ENCODE results near the gene TNP2. TPM values are rescaled to one million over a fixed set of nuclear protein-coding genes. Genes with fewer than 3 reads are reported as not detected.

TNP2 gene
- total RNA-seq, 4 donors from 2014 or later = not detected

DNA sequence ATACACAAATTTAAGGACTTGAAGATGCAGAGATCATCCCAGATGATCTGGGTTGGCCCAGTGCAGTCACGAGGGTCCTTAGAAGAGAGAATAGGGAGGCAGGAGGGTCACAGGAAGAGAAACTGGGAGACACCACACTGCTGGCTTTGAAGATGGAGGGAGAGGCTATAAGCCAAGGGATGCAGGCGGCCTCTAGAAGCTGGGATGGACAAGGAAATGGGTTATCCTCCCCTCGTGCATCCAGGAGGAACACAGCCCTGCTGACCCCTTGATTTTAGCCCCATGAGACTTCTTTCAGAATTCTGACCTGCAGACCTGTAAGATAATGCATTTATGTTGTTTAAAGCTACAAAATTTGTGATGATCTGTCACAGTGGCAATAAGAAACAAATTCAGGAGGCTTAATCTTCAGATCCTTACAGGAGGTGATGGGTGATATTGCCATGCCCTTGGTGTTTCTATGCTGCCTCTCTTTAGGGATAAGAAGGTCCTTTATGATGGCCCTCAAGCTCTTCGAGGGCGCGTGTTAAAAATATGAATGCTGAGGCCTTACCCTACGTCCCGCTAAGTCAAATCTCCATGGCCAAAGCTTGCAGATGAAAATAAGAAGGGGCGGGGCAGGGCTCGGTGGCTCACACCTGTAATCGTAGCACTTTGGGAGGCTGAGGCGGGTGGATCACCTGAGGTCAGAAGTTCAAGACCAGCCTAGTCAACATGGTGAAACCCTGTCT is 8.6 kb upstream of the TNP2 start:
- TF ChIP-seq, protein P1, sequence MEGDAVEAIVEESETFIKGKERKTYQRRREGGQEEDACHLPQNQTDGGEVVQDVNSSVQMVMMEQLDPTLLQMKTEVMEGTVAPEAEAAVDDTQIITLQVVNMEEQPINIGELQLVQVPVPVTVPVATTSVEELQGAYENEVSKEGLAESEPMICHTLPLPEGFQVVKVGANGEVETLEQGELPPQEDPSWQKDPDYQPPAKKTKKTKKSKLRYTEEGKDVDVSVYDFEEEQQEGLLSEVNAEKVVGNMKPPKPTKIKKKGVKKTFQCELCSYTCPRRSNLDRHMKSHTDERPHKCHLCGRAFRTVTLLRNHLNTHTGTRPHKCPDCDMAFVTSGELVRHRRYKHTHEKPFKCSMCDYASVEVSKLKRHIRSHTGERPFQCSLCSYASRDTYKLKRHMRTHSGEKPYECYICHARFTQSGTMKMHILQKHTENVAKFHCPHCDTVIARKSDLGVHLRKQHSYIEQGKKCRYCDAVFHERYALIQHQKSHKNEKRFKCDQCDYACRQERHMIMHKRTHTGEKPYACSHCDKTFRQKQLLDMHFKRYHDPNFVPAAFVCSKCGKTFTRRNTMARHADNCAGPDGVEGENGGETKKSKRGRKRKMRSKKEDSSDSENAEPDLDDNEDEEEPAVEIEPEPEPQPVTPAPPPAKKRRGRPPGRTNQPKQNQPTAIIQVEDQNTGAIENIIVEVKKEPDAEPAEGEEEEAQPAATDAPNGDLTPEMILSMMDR (IDR thresholded peaks at IDR 0.05 in 4 of 5, conservative IDR thresholded peaks at IDR 0.05 in 1 of 5) = no peak
- no peak for TF ChIP-seq POLR2A (IDR thresholded peaks at IDR 0.05)
- no peak for ATAC-seq
- no peaks in the 10 kb centered on the region for H3K36me3 ChIP-seq
- no peaks in the 10 kb centered on the region for H3K9me3 ChIP-seq
- intact Hi-C loops (cut with DNase I; ENCODE audit: low total_unique reads) = no loop called here
- no peaks in the 10 kb centered on the region for H3K27me3 ChIP-seq
- no peak for DNase-seq
- H3K27ac ChIP-seq = no peak overlapping the region
- in situ Hi-C loops (cut with MboI; ENCODE audit: low sequenced_read_pairs in 4 of 4) = no loop called here
- no peak overlapping the region for H3K4me3 ChIP-seq
- H3K4me1 ChIP-seq = no peaks in the 10 kb centered on the region

DNA sequence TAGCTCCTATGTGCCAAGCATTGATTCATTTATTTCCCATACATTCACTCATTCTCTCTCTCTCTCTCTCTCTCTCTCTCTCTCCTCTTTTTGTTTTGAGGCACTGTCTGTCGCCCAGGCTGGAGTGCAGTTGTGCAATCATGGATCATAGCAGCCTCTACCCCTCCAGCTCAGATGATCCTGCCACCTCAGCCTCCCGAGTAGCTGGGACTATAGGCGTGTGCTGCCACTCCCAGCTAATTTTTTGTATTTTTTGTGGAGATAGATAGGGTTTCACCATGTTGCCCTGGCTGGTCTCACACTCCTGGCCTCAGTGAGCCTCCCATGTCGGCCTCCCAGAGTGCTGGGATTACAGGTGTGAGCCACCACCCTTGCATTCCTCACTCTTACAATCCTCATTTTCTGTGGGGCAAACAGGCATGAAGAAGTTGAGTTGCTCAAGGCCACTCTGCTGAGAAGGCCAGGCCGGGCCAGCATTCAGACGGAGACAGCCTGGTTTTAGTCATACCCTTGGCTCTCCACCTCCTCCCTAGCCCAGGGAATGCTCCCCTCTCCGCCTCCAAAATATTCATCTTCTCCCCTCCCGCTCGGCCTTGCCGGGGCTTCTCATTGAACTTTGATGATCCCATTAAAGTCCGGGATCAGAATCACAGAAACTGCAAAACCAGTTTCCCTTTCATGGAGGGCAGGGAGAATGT is 7.9 kb upstream of the TNP2 start:
- no peaks in the 10 kb centered on the region for H3K9me3 ChIP-seq
- intact Hi-C loops (cut with DNase I; ENCODE audit: low total_unique reads) = no loop called here
- TF ChIP-seq POLR2A (IDR thresholded peaks at IDR 0.05) = no peak
- TF ChIP-seq, protein P1 (IDR thresholded peaks at IDR 0.05 in 4 of 5, conservative IDR thresholded peaks at IDR 0.05 in 1 of 5) = no peak
- ATAC-seq (no peak), DNase-seq (no peak)
- no peak overlapping the region for H3K4me3 ChIP-seq
- H3K36me3 ChIP-seq = no peaks in the 10 kb centered on the region
- H3K27me3 ChIP-seq = no peaks in the 10 kb centered on the region
- no peaks in the 10 kb centered on the region for H3K4me1 ChIP-seq
- in situ Hi-C loops (cut with MboI; ENCODE audit: low sequenced_read_pairs in 4 of 4) = no loop called here
- H3K27ac ChIP-seq = no peak overlapping the region

DNA sequence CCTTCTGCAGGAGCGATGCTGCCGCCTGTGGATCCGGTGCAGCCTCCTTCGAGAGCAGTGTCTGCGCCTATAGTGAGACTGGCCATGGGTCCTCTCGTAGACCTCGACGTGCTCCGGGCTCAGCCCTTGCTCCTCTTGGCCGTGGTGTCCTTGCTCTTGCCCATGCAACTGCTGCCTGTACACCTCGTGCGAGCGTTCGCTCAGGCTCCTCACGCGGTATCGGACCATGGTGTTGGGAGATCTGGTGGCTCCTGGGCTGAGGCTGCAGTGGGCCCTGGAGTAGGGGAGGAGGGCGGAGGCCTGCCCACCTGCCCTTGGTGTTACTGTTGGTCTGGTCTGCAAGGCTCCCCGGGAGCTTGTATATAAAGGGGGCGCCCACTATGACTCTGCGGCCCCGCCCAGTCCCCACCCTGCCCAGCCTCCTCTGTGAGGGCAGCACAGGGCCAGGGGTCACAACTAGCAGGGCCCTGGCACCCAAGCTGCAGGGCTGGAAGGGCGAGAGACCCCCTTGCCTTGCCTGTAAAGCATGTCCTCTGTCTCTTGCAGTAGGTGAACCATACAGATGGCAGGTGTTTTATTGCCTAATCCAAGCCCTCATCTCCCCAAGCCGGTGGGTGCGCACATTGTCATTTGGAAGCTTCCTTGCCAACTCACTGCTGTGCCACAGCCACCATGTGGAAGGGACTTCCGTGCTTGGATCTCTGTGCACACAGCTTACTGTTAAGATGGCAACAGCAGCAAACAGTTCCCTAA is 7.2 kb upstream of the TNP2 start, which contains the start of gene PRM2:
Gene PRM2, minus strand, starts transcription at position 338 of the 753 bp plus-strand sequence. Its CDS starts 110 bp downstream, at position 228.
- H3K27ac ChIP-seq = no peak within 1 kb of the TSS
- no peak for DNase-seq
- in situ Hi-C loops (cut with MboI; ENCODE audit: low sequenced_read_pairs in 4 of 4) (no loop called here), intact Hi-C loops (cut with DNase I; ENCODE audit: low total_unique reads) (no loop called here)
- ATAC-seq = no peak
- H3K36me3 ChIP-seq = no peaks in the 10 kb centered on the region
- H3K9me3 ChIP-seq = no peaks in the 10 kb centered on the region
- H3K27me3 ChIP-seq = no peaks in the 10 kb centered on the region
- no peaks in the 10 kb centered on the region for H3K4me1 ChIP-seq
- no peak for TF ChIP-seq POLR2A (IDR thresholded peaks at IDR 0.05)
- TF ChIP-seq, protein P1 (IDR thresholded peaks at IDR 0.05 in 4 of 5, conservative IDR thresholded peaks at IDR 0.05 in 1 of 5) = no peak
- no peak within 1 kb of the TSS for H3K4me3 ChIP-seq

DNA sequence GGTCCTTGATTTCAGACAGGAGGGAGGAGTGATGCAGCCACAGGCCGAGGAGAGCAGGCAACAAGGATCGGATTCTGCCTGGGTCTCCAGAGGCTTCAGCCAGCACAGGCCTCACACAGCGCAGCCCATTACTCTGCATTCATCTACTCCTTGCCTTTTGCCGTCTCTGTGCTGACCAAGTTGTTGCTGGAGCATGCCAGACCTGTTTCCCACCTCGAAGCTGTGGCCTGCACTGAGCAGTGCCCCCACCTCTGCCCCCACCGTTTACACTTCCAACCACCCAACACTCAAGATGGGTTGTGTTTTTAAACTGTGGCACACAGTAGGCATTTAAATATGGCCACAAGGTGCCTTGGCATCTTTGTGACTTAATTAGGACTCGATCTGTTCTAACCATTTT is 5.8 kb upstream of the TNP2 start:
- Histone ChIP-seq H3K27ac (no peak overlapping the region), H3K9me3 (no peaks in the 10 kb centered on the region), H3K4me1 (no peaks in the 10 kb centered on the region), H3K27me3 (no peaks in the 10 kb centered on the region), H3K4me3 (no peak overlapping the region), H3K36me3 (no peaks in the 10 kb centered on the region)
- in situ Hi-C loops (cut with MboI; ENCODE audit: low sequenced_read_pairs in 4 of 4) = no loop called here
- no peak for DNase-seq
- intact Hi-C loops (cut with DNase I; ENCODE audit: low total_unique reads) = no loop called here
- no peak for ATAC-seq
- TF ChIP-seq, protein P1 (IDR thresholded peaks at IDR 0.05 in 4 of 5, conservative IDR thresholded peaks at IDR 0.05 in 1 of 5) = no peak
- no peak for TF ChIP-seq POLR2A (IDR thresholded peaks at IDR 0.05)
